Measurements from ENCODE around the gene ETNPPL.

ETNPPL gene

GRCh38 chr4:108695062-108695461 lies 67.8 kb downstream of the ETNPPL start:
- no peak for FAIRE-seq

- FAIRE-seq: no peak
Observed at GRCh38 chr4:108694423-108694822, 68.4 kb downstream of the ETNPPL start.

GRCh38 chr4:108693819-108694218 lies 69.0 kb downstream of the ETNPPL start:
- no peak for FAIRE-seq

- FAIRE-seq: no peak
Observed at GRCh38 chr4:108693211-108693610, 69.6 kb downstream of the ETNPPL start.
